K562 (cell line): ENCODE measurements around the gene B4GALT5. TPM values are rescaled to one million over a fixed set of nuclear protein-coding genes. Genes with fewer than 3 reads are reported as not detected.

Experiments
- ATAC-seq: fragments of 200-7000 bp; cut with Tn5 transposase; 3 replicates; pipeline ENCODE4 v1.9.1; 2020; ENCODE audit warnings: moderate library complexity
- BruUV-seq: library from RNA; stranded (reverse); fragments of 400-500 nt; replicated peaks from 2 replicates; lab custom pipeline; 2021; lab: Mats Ljungman, UMichigan
- CTCF ChIA-PET: fragments of 300-600 bp; formaldehyde crosslinking; extraction: SDS; loops from one replicate; lab custom pipeline; 2021; ENCODE audit warnings: low intra/inter-chr PET ratio; lab: Yijun Ruan, JAX
- POLR2A ChIA-PET: fragments of 300-600, 350-650 bp; sonication (Branson Sonifier 250); formaldehyde crosslinking; extraction: SDS; loops from one replicate; lab custom pipeline; 2021; ENCODE audit warnings: antibody characterized with exemption, inconsistent platforms; lab: Yijun Ruan, JAX
- DNase-seq, 4 experiments: peaks; one replicate each; pipeline versions ENCODE4 v3.0.0 to v3.0.0-alpha.2; 2011 to 2018; ENCODE audit warnings: low spot score in 3 of 4, mixed read lengths in 3 of 4; ENCODE audit errors: extremely low read depth in 1 of 4
- FAIRE-seq: peaks from 2 replicates; lab custom pipeline; 2011; peaks lifted over from hg19 to GRCh38; lab: Jason Lieb, UNC
- H2AFZ ChIP-seq: 2 replicates; pipeline ENCODE4 v1.6.0; 2011; ENCODE audit warnings: low read depth, low read length, control low read depth, inconsistent platforms
- H3K27ac ChIP-seq: fragments of 200-600 bp; 3 replicates; pipeline ENCODE4 v1.8.0; 2011; ENCODE audit warnings: low read depth, mild to moderate bottlenecking, control low read depth, inconsistent platforms, low read length, moderate library complexity, mixed read lengths; ENCODE audit errors: extremely low read depth
- H3K27me3 ChIP-seq, 2 experiments: fragments of 300-600 bp in 1 of 2; 2 replicates in 1 of 2; 3 replicates in 1 of 2; pipeline versions ENCODE4 v1.6.0 to v1.8.0; 2011; ENCODE audit warnings: inconsistent platforms in 2 of 2, low read length in 2 of 2, mild to moderate bottlenecking in 1 of 2, mixed read lengths in 1 of 2, moderate library complexity in 1 of 2; ENCODE audit not compliant: control insufficient read depth in 2 of 2, insufficient read depth in 2 of 2
- H3K36me3 ChIP-seq: fragments of 300-600 bp; 3 replicates; pipeline ENCODE4 v1.8.0; 2011; ENCODE audit warnings: mild to moderate bottlenecking, low read length, inconsistent platforms; ENCODE audit not compliant: control insufficient read depth, insufficient read depth
- H3K4me1 ChIP-seq, 2 experiments: fragments of 200-600 bp in 1 of 2; replicated peaks in 1 of 2; 2 replicates in 1 of 2; 3 replicates in 1 of 2; pipeline versions ENCODE4 v1.5.1 to v1.8.0; 2011; ENCODE audit warnings: inconsistent platforms in 2 of 2, low read length in 2 of 2, mild to moderate bottlenecking in 1 of 2, mixed read lengths in 1 of 2, moderate library complexity in 1 of 2; ENCODE audit not compliant: control insufficient read depth in 2 of 2, insufficient read depth in 2 of 2
- H3K4me2 ChIP-seq: 2 replicates; pipeline ENCODE4 v1.6.1; 2011; ENCODE audit warnings: low read length, control low read depth, inconsistent platforms, mixed read lengths; ENCODE audit not compliant: insufficient read depth
- H3K4me3 ChIP-seq: fragments of 200-600 bp; sonication (generic), shearing (Covaris generic); 2 replicates; pipeline ENCODE4 v1.5.1; 2016; ENCODE audit warnings: control low read depth, inconsistent platforms
- H3K79me2 ChIP-seq: fragments of 200-600 bp; 3 replicates; pipeline ENCODE4 v1.8.0; 2011; ENCODE audit warnings: low read length, inconsistent platforms; ENCODE audit not compliant: control insufficient read depth, insufficient read depth
- H3K9ac ChIP-seq, 2 experiments: 2 replicates each; pipeline versions ENCODE4 v1.6.0 to v1.6.1; 2011; ENCODE audit warnings: low read depth in 2 of 2, low read length in 2 of 2, control low read depth in 1 of 2, inconsistent platforms in 1 of 2, mild to moderate bottlenecking in 1 of 2, mixed read lengths in 1 of 2; ENCODE audit not compliant: insufficient read depth in 1 of 2
- H3K9me1 ChIP-seq: one replicate; pipeline ENCODE4 v1.6.0; 2011; ENCODE audit warnings: inconsistent platforms, mild to moderate bottlenecking, low read length, moderate library complexity; ENCODE audit not compliant: control insufficient read depth, insufficient read depth
- H3K9me3 ChIP-seq: replicated peaks from 2 replicates; pipeline ENCODE4 v1.5.1; 2011; ENCODE audit warnings: low read depth, low read length, inconsistent platforms; ENCODE audit not compliant: control insufficient read depth, insufficient read depth
- H4K20me1 ChIP-seq: replicated peaks from 2 replicates; pipeline ENCODE4 v1.6.1; 2011; ENCODE audit warnings: low read length, inconsistent platforms, mixed read lengths; ENCODE audit not compliant: control insufficient read depth, insufficient read depth
- BRD9 ChIP-seq: fragments of 450-650 bp; IDR thresholded peaks from 2 replicates; pipeline ENCODE4 v1.6.1; 2018; ENCODE audit warnings: low read depth; ENCODE audit not compliant: partially characterized antibody
- CREBBP ChIP-seq: IDR thresholded peaks from one replicate; pipeline ENCODE4 v1.6.1; 2012; ENCODE audit warnings: low read depth, mild to moderate bottlenecking, control low read depth, inconsistent platforms, low read length
- DIDO1 ChIP-seq: fragments of 450-650 bp; IDR thresholded peaks from 2 replicates; pipeline ENCODE4 v1.6.1; 2016; ENCODE audit warnings: low read depth, missing biosample characterization, missing genetic modification characterization
- ESRRB ChIP-seq: fragments of 250-450 bp; sonication (Bioruptor Pico); IDR thresholded peaks from 2 replicates; pipeline ENCODE4 v1.5.0; 2020; ENCODE audit warnings: mild to moderate bottlenecking, moderate library complexity, borderline replicate concordance
- HNRNPL ChIP-seq: fragments of 200-400 bp; formaldehyde crosslinking; IDR thresholded peaks from 2 replicates; pipeline ENCODE4 v1.6.1; 2017; ENCODE audit warnings: low read depth, mild to moderate bottlenecking, low read length
- IFI16 ChIP-seq: fragments of 250-450 bp; sonication (Bioruptor Pico); IDR thresholded peaks from 2 replicates; pipeline ENCODE4 v2.1.2; 2022; ENCODE audit warnings: mild to moderate bottlenecking, inconsistent platforms
- MTA3 ChIP-seq: fragments of 450-650 bp; formaldehyde crosslinking; IDR thresholded peaks from 2 replicates; pipeline ENCODE4 v1.6.1; 2017; ENCODE audit warnings: mild to moderate bottlenecking, borderline replicate concordance
- NFIX ChIP-seq: fragments of 250-450 bp; sonication (Bioruptor Pico); IDR thresholded peaks from 2 replicates; pipeline ENCODE4 v1.4.0; 2020; ENCODE audit warnings: low read depth, mild to moderate bottlenecking, moderate library complexity
- NFRKB ChIP-seq: fragments of 450-650 bp; IDR thresholded peaks from 2 replicates; pipeline ENCODE4 v1.6.1; 2016; ENCODE audit warnings: low read depth
- NR1H2 ChIP-seq: sonication (generic); formaldehyde crosslinking; IDR thresholded peaks from 2 replicates; pipeline ENCODE4 v1.4.0; 2020; ENCODE audit warnings: mild to moderate bottlenecking, missing genetic modification reagents
- PTRF ChIP-seq: fragments of 450-650 bp; IDR thresholded peaks from 2 replicates; pipeline ENCODE4 v1.6.1; 2016; ENCODE audit warnings: mild to moderate bottlenecking, missing genetic modification characterization, missing compliant biosample characterization
- SIX5 ChIP-seq, 2 experiments: IDR thresholded peaks; 2 replicates each; pipeline ENCODE4 v1.6.1; 2011; ENCODE audit warnings: low read length in 2 of 2, borderline replicate concordance in 1 of 2, low read depth in 1 of 2, mild to moderate bottlenecking in 1 of 2, moderate library complexity in 1 of 2; ENCODE audit not compliant: insufficient read depth in 1 of 2
- ZNF57 ChIP-seq: fragments of 450-650 bp; formaldehyde crosslinking; IDR thresholded peaks from 2 replicates; pipeline ENCODE4 v1.4.0; 2020; ENCODE audit warnings: mild to moderate bottlenecking, moderate library complexity
- WGBS: fragments of 100-300 bp; shearing (Covaris generic); methylation state at CpG from one replicate; pipeline ENCODE4 v1.1.6; 2016; ENCODE audit warnings: low coverage, mixed read lengths; ENCODE audit not compliant: insufficient coverage; ENCODE audit errors: missing lambda C conversion rate; 5-methylcytosine and 5-hydroxymethylcytosine counted together
- in situ Hi-C: fragments of 300-500 bp; cut with MboI; formaldehyde crosslinking; loops from 4 replicates; pipeline ENCODE4 v1.15.0; 2018; ENCODE audit warnings: inconsistent platforms, mixed read lengths
- intact Hi-C: fragments of 100-400 bp; cut with micrococcal nuclease; formaldehyde crosslinking; loops from 2 replicates; pipeline ENCODE4 v1.14.2; 2022
- polyA plus RNA-seq, 8 experiments: library from polyadenylated mRNA; depleted of rRNA in 4 of 8; stranded (reverse) in 5 of 8; unstranded in 3 of 8; fragments of >200 nt; fragmentation: Nextera tagmentation in 2 of 8; fragmentation: Illumina TruSeq in 1 of 8; extraction: Ambion mirVana in 2 of 8; extraction: Trizol in 1 of 8; gene quantifications; 2 replicates each; pipeline versions ENCODE4 v1.2.1 to v1.2.3, GENCODE V29; 2011 to 2014; ENCODE audit warnings: inconsistent platforms in 1 of 8, missing spikeins in 1 of 8
- total RNA-seq, 7 experiments: library from RNA; depleted of rRNA in 6 of 7; stranded (reverse); fragments of >200 nt in 6 of 7; fragmentation: Illumina TruSeq in 2 of 7; extraction: Trizol in 2 of 7; gene quantifications; 2 replicates each; pipeline versions ENCODE4 v1.2.1 to v1.2.3, GENCODE V29; 2011 to 2021; ENCODE audit warnings: low replicate concordance in 1 of 7
- TF ChIP-seq, protein P1 (sequence below): fragments of 250-450 bp; sonication (Bioruptor Pico); IDR thresholded peaks from 2 replicates; pipeline ENCODE4 v1.4.0; 2020; ENCODE audit warnings: mild to moderate bottlenecking, moderate library complexity
- TF ChIP-seq, protein P2 (sequence below): fragments of 250-450 bp; sonication (Bioruptor Pico); IDR thresholded peaks from 2 replicates; pipeline ENCODE4 v1.5.1; 2021; ENCODE audit warnings: mild to moderate bottlenecking
- TF ChIP-seq, protein P3 (sequence below): fragments of 250-450 bp; sonication (Bioruptor Pico); IDR thresholded peaks from 2 replicates; pipeline ENCODE4 v1.8.0; 2022; ENCODE audit warnings: moderate library complexity, mild to moderate bottlenecking, inconsistent platforms

B4GALT5 gene
- total and polyA plus RNA-seq, 9 of the 15 experiments (the other 6 are each of a cell fraction or from before 2014, with no cell fraction given), result 8.5 to 32.6 (median 23.4) TPM

- TF ChIP-seq, protein P1, sequence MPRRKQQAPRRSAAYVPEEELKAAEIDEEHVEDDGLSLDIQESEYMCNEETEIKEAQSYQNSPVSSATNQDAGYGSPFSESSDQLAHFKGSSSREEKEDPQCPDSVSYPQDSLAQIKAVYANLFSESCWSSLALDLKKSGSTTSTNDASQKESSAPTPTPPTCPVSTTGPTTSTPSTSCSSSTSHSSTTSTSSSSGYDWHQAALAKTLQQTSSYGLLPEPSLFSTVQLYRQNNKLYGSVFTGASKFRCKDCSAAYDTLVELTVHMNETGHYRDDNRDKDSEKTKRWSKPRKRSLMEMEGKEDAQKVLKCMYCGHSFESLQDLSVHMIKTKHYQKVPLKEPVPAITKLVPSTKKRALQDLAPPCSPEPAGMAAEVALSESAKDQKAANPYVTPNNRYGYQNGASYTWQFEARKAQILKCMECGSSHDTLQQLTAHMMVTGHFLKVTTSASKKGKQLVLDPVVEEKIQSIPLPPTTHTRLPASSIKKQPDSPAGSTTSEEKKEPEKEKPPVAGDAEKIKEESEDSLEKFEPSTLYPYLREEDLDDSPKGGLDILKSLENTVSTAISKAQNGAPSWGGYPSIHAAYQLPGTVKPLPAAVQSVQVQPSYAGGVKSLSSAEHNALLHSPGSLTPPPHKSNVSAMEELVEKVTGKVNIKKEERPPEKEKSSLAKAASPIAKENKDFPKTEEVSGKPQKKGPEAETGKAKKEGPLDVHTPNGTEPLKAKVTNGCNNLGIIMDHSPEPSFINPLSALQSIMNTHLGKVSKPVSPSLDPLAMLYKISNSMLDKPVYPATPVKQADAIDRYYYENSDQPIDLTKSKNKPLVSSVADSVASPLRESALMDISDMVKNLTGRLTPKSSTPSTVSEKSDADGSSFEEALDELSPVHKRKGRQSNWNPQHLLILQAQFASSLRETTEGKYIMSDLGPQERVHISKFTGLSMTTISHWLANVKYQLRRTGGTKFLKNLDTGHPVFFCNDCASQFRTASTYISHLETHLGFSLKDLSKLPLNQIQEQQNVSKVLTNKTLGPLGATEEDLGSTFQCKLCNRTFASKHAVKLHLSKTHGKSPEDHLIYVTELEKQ (CRISPR knock-in tag), result no peak
- TF ChIP-seq, protein P2, sequence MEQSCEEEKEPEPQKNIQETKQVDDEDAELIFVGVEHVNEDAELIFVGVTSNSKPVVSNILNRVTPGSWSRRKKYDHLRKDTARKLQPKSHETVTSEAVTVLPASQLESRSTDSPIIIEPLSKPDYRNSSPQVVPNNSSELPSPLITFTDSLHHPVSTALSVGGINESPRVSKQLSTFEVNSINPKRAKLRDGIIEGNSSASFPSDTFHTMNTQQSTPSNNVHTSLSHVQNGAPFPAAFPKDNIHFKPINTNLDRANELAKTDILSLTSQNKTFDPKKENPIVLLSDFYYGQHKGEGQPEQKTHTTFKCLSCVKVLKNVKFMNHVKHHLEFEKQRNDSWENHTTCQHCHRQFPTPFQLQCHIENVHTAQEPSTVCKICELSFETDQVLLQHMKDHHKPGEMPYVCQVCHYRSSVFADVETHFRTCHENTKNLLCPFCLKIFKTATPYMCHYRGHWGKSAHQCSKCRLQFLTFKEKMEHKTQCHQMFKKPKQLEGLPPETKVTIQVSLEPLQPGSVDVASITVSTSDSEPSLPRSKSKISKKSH (CRISPR knock-in tag), result no peak
- no peak for TF ChIP-seq CREBBP
- TF ChIP-seq, all 486 proteins: peak for 9
Observed at GRCh38 chr20:49671433-49671832, 42.2 kb downstream of the B4GALT5 start (continued).

- Histone ChIP-seq H3K36me3 (peaks cover 4% of the 10 kb centered on the region; the same call in 1 of the 3 replicates), H3K79me2 (peaks cover 94% of the 10 kb centered on the region), H2AFZ (no peak overlapping the region), H3K9ac (no peak overlapping the region), H3K27me3 (no peaks in the 10 kb centered on the region), H3K4me2 (no peak overlapping the region), H3K9me3 (no peaks in the 10 kb centered on the region), H3K4me3 (no peak overlapping the region), H3K9me1 (no peaks in the 10 kb centered on the region), H3K27ac (no peak overlapping the region), H4K20me1 (0 out of 2 replicates have a peak, but pooled peaks cover 6% of the 10 kb centered on the region), H3K4me1 (peaks cover 12 to 45% of the 10 kb centered on the region in 2 experiments; a peak in 4 of 5 replicates)
- CTCF ChIA-PET, result no interaction called here
- 55% methylated on average over 3 of the region's 7 CpGs for WGBS
- in situ Hi-C loops, result no loop called here
- FAIRE-seq, result no peak
- POLR2A ChIA-PET, result interaction anchor here (1.0 to 3.3 kb wide), 3 partner anchors 10 to 27 kb away, joined by 3 to 13 read pairs (median 3); no protein-coding TSS in a partner anchor
- no peak for DNase-seq
- no peak for ATAC-seq
- intact Hi-C loops, result no loop called here
- no TSS peak for BruUV-seq
- TF ChIP-seq SIX5 (IDR thresholded peaks at IDR 0.05; ENCODE audit: borderline replicate concordance in 1 of 2, insufficient read depth in 1 of 2, low read depth in 1 of 2, low read length in 2 of 2) (no peak), NR1H2 (no peak), IFI16 (CRISPR knock-in tag) (no peak), BRD9 (no peak), MTA3 (no peak), DIDO1 (tag) (no peak), NFRKB (no peak), ESRRB (CRISPR knock-in tag) (no peak), ZNF57 (no peak), PTRF (tag) (no peak), NFIX (no peak), HNRNPL (no peak)
- TF ChIP-seq, protein P3, sequence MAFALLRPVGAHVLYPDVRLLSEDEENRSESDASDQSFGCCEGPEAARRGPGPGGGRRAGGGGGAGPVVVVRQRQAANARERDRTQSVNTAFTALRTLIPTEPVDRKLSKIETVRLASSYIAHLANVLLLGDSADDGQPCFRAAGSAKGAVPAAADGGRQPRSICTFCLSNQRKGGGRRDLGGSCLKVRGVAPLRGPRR (CRISPR knock-in tag), result no peak
Observed at GRCh38 chr20:49669601-49670189, 44.0 kb downstream of the B4GALT5 start.
